ENCODE results near the gene ARL11.

ARL11 gene

GRCh38 chr13:49615836-49616675 lies 12.3 kb upstream of the ARL11 start:
- DNase-seq = peak; percentile 24

GRCh38 chr13:49616676-49617065 lies 11.6 kb upstream of the ARL11 start:
- no peak for DNase-seq

GRCh38 chr13:49620170-49620621 lies 8.1 kb upstream of the ARL11 start:
- no peak for DNase-seq

GRCh38 chr13:49622174-49622946 lies 5.9 kb upstream of the ARL11 start:
- DNase-seq = no peak

- no peak for DNase-seq
Measured at GRCh38 chr13:49624229-49624628, 4.1 kb upstream of the ARL11 start.

- DNase-seq = no peak
Measured at GRCh38 chr13:49625392-49626079, 2.8 kb upstream of the ARL11 start.

GRCh38 chr13:49629196-49629938 lies 1.1 kb downstream of the ARL11 start:
- no peak for DNase-seq

GRCh38 chr13:49629947-49630346 lies 1.6 kb downstream of the ARL11 start:
- DNase-seq = no peak

- no peak for DNase-seq
Measured at GRCh38 chr13:49630580-49630979, 2.3 kb downstream of the ARL11 start.

GRCh38 chr13:49632156-49632555 lies 3.8 kb downstream of the ARL11 start:
- DNase-seq = no peak

- no peak for DNase-seq
Measured at GRCh38 chr13:49633710-49634109, 5.4 kb downstream of the ARL11 start.

GRCh38 chr13:49635599-49636433 lies 7.5 kb downstream of the ARL11 start:
- DNase-seq = no peak

GRCh38 chr13:49636705-49637104 lies 8.4 kb downstream of the ARL11 start:
- DNase-seq = no peak

- DNase-seq = no peak
Measured at GRCh38 chr13:49638030-49638743, 9.9 kb downstream of the ARL11 start.

GRCh38 chr13:49638744-49639072 lies 10.4 kb downstream of the ARL11 start:
- no peak for DNase-seq

- no peak for DNase-seq
Measured at GRCh38 chr13:49641801-49642291, 13.5 kb downstream of the ARL11 start.

GRCh38 chr13:49643035-49643646 lies 14.8 kb downstream of the ARL11 start:
- no peak for DNase-seq

- DNase-seq = no peak
Measured at GRCh38 chr13:49645451-49645850, 17.1 kb downstream of the ARL11 start.

- DNase-seq = no peak
Measured at GRCh38 chr13:49646688-49647087, 18.4 kb downstream of the ARL11 start.

GRCh38 chr13:49649244-49649962 lies 21.1 kb downstream of the ARL11 start:
- peak; percentile 16 for DNase-seq

All from eye (tissue), 1 donor.